CD4-positive, alpha-beta T cell treated with Interleukin-15 for 1 hour (primary cell): ENCODE results near the gene SPINT1.

ENCODE experiments used
- DNase-seq: peaks from one replicate; pipeline ENCODE4 v3.0.0-alpha.2; 2020

Gene SPINT1

GRCh38 chr15:40843885-40844695 is at the start of gene SPINT1:
Gene SPINT1 (plus strand): TSS chr15:40844048. CDS start chr15:40844555, 507 bp downstream.
- DNase-seq: no peak

DNA sequence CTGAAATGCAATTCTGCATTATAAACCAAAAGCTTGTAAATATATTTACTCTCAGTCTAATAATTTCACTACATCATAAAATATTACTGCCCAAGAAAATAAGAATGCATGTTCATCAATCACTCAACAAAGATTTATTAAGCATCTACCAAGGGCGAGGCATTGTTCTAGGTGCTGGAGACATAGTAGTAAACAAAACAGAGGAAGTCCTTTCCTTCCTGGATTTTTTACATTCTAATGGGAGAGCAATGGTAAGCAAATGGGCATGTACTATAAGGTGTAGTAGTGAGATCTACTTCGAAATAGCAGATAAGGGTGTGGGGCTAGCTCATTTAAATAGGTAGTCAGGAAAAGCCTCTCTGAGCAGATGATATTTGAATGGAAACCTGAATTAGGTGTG is 47.8 kb upstream of the SPINT1 start:
- no peak for DNase-seq

- DNase-seq: no peak
Observed at GRCh38 chr15:40796512-40796911, 47.3 kb upstream of the SPINT1 start.

GRCh38 chr15:40799523-40799922 is 44.3 kb upstream of the SPINT1 start:
- DNase-seq: no peak

DNA sequence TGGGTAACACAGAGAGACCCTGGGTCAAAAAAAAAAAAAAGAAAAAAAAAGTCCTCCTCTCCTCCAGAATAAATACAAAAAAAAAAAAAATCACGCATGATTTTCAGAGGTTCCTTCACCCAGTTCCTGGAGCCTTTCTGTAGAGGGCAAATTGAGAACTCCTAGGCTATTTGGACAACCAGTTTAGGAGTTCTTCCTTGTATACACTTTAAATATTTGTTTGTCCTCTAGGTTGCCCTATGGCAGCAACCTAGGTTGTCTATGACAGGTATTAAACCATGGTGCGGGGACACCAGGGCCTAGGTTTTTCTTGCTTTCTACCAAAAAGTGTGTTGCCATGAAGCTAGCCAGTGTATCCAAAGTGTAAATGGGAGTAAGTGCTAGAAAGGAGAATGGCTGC is 40.8 kb upstream of the SPINT1 start:
- DNase-seq: no peak

DNA sequence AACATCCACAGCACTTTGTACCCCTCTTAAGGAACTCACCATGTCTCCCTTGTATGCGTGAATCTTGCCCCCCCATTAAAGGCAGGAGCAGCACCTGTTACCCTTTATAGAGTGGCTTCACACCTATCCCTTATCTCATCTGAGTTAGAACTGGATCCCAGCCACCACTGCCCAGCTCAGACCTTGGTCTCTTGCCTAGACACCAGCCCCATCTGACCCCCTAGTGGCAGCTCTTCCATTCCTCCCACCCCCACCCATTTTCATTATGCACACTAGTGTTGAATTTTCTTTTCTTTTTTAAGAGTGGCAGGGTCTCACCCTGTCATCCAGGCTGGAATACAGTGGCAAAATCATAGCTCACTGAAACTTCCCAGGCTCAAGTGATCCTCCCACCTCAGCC is 40.2 kb upstream of the SPINT1 start:
- DNase-seq: no peak

DNA sequence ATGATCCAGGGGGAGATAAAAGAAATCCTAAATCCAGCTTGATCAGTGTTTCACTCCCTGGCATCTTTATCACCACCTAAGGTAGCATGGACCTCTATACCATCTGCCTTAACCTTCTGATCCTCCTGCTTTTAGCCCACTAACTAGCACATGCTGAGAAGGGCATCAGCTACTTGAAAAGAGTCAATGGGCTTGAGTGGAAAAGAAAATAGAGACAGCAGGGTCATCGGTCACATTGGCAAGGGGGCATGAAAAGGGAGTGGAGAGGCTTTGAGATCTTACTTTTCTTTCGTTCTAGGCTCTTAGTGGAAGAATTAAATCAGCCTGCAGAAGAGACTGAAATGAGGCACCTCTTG is 37.2 kb upstream of the SPINT1 start:
- DNase-seq: no peak

DNA sequence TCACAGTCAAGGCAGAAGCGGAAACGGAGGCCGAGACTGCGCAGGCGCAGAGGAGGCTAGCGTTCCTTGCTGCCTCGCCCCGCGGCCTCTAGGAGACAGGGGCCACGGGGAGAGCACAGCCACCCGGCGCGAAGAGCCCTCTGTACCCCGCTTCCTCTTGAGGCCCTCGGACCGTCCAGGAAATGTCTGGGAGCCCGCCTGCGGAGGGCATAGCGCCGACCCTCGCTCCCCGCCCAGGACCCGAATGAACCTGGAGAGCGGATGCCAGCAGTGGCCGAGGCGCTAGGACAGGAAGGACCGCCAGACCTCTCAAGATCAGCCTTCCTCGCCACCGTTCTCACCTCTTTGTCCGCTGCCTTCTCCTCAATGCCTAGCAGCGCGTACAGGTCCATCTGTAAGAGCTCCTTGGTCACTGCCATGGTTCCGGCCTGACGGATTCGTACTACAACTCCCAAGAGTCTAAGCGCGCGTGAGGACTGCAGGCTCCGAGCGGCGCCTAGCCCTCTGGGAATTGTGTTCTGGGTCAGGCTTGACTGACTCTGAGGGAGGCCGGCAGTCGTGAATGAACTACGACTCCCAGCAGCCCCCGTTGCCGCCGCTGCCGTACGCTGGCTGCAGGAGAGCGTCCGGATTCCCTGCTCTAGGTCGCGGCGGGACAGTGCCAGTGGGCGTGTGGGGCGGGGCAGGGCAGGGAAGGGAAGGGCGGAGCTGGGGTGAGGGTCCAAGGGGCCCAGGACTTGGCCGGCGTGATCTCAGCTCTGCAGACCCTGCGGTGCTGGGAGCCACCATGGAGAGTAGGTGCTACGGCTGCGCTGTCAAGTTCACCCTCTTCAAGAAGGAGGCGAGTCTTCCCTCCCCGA is 36.6 kb upstream of the SPINT1 start, which contains the start of the genes DNAJC17 and ZFYVE19:
TSS of gene DNAJC17 (minus strand) at position 446 of the 860 bp plus-strand sequence. CDS start at position 419, 27 bp downstream.
TSS of gene ZFYVE19 (plus strand) at position 62 of the 860 bp plus-strand sequence. CDS start at position 563, 501 bp downstream.
- peak; percentile 94 for DNase-seq

GRCh38 chr15:40807888-40808461 is 35.9 kb upstream of the SPINT1 start:
- no peak for DNase-seq

GRCh38 chr15:40808861-40809450 is 34.9 kb upstream of the SPINT1 start:
- no peak for DNase-seq

DNA sequence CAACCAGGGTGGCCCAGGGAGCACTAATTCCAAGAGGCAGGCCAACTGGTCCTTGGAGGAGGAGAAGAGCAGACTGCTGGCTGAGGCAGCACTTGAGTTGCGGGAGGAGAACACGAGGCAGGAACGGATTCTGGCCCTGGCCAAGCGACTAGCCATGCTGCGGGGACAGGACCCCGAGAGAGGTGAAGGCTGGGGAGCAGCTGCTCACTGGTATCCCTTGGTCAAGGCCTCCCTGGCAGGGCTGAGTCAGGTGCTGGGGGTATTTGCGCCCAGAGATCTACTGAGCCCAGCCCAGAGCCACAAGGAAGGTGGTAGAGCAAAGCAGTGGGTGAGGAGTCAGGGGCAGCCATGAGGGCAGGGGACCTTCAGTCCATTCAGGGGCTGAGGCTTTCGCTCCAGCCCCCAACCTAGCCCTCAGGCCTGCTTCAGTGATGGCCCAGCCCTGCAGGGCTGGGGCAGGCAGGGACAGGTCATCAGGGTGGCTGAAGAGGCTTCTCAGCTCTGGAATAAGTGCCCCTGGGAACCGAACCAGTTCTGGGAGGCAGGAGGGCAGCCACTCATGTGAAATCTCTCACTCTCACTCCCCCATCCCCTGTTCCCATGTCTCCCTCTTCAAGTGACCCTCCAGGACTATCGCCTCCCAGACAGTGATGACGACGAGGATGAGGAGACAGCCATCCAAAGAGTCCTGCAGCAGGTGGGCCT is 31.0 kb upstream of the SPINT1 start:
- DNase-seq: no peak

- no peak for DNase-seq
Observed at GRCh38 chr15:40815042-40815698, 28.7 kb upstream of the SPINT1 start.

GRCh38 chr15:40819048-40819447 is 24.8 kb upstream of the SPINT1 start:
- no peak for DNase-seq

- no peak for DNase-seq
Observed at GRCh38 chr15:40821195-40821594, 22.7 kb upstream of the SPINT1 start.

- no peak for DNase-seq
Observed at GRCh38 chr15:40823572-40824343, 20.1 kb upstream of the SPINT1 start.

- no peak for DNase-seq
Observed at GRCh38 chr15:40825661-40826422, 18.0 kb upstream of the SPINT1 start.

DNA sequence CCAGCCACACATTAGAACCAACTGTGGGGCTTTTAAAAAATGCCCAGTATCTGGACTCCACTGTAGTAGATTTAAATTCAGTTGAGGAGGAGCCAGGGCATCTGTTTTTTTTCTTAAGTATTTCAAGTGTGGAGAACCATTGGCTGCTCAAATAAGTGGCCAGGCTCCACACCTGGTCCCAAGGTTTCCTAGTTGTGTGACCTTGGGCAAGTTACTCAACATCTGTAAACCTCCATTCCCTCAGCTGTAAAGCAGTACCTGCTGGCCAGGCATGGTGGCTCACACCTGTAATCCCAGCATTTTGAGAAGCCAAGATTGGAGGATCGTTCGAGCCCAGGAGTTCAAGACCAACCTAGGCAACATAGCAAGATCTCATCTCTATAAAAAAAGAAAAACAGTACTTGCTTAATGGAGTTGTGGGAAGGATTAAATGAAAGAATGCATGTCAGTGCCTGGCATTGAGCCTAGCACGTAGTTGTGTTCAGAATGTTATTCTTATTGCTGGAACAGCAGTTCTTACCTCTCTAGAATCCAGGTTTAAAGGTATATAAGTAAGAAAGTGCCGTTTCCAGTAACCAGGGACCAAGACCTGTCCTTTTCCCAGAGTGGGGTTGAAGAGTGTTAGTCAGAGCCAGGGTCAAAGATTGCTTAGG is 17.3 kb upstream of the SPINT1 start:
- no peak for DNase-seq

DNA sequence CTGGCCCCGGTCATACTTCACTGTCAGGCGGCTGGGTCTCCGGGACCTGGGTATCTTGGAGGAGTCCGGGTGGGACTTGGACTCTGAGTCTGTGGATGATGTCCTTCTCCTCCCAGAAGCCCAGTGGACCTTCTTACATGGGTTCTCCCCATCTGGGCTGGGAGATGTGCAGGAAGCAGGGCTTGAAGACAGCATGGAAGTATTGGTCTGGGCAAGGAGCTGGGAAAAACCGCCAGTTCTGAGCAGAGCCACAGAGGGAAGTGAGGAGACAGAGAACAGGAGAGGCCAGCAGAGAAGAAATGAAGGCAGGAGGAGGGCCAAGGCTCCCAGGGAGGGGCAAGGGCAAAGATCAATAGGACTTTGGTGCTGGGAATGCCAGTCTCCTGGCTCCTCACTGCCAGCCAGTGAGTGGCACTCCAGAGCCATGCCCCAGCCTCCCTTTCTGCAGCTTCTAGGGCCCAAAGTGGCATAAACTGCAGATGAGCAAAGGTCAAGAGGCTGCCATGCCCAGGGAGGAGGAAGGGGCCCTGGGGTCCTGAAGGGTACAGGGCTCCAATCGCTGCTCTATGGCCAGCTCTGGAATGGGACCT is 15.3 kb upstream of the SPINT1 start, which contains the start of gene PPP1R14D:
TSS of gene PPP1R14D (minus strand) at position 262 of the 590 bp plus-strand sequence. CDS start at position 195, 67 bp downstream.
- no peak for DNase-seq

- no peak for DNase-seq
Observed at GRCh38 chr15:40829115-40829514, 14.7 kb upstream of the SPINT1 start.
